HCT116 (cell line): ENCODE measurements around the gene VTN.

Experiments used
- POLR2AphosphoS5 ChIP-seq: IDR thresholded peaks from 2 replicates; pipeline ENCODE4 v1.6.1; 2011; ENCODE audit warnings: mild to moderate bottlenecking, low read depth, low read length, moderate library complexity
- TF ChIP-seq, protein P1 (sequence below): IDR thresholded peaks from 2 replicates; pipeline ENCODE4 v1.6.1; 2012; ENCODE audit warnings: low read depth
- TF ChIP-seq, protein P2 (sequence below): IDR thresholded peaks from 2 replicates; pipeline ENCODE4 v1.6.1; 2012

DNA sequence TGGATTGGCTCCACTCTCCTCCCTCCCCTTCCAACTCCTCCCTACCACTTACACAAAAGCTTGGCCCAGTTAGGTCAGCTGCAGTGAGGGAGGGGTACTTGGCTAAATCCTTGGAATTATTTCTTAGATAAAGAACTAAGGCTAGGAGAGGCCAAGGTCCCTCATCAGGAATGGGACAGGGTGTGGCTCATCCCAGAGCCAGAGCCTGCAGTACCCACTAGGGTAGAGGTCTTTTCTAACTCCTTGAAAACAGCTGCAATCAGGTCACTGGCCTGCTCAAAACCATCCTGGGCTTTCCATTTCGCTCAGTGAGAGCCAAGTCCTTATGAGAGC is 37.8 kb upstream of the VTN start:
- TF ChIP-seq POLR2AphosphoS5, result no peak
- TF ChIP-seq, protein P1, sequence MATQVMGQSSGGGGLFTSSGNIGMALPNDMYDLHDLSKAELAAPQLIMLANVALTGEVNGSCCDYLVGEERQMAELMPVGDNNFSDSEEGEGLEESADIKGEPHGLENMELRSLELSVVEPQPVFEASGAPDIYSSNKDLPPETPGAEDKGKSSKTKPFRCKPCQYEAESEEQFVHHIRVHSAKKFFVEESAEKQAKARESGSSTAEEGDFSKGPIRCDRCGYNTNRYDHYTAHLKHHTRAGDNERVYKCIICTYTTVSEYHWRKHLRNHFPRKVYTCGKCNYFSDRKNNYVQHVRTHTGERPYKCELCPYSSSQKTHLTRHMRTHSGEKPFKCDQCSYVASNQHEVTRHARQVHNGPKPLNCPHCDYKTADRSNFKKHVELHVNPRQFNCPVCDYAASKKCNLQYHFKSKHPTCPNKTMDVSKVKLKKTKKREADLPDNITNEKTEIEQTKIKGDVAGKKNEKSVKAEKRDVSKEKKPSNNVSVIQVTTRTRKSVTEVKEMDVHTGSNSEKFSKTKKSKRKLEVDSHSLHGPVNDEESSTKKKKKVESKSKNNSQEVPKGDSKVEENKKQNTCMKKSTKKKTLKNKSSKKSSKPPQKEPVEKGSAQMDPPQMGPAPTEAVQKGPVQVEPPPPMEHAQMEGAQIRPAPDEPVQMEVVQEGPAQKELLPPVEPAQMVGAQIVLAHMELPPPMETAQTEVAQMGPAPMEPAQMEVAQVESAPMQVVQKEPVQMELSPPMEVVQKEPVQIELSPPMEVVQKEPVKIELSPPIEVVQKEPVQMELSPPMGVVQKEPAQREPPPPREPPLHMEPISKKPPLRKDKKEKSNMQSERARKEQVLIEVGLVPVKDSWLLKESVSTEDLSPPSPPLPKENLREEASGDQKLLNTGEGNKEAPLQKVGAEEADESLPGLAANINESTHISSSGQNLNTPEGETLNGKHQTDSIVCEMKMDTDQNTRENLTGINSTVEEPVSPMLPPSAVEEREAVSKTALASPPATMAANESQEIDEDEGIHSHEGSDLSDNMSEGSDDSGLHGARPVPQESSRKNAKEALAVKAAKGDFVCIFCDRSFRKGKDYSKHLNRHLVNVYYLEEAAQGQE, result no peak
- TF ChIP-seq, protein P2, sequence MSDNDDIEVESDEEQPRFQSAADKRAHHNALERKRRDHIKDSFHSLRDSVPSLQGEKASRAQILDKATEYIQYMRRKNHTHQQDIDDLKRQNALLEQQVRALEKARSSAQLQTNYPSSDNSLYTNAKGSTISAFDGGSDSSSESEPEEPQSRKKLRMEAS, result no peak
